Measurements from ENCODE around the gene FAF1. TPM values are rescaled to one million over a fixed set of nuclear protein-coding genes. Genes with fewer than 3 reads are reported as not detected.

The FAF1 gene
- total RNA-seq, 2 donors from 2014 or later: 25.5 to 68.6 TPM

DNA sequence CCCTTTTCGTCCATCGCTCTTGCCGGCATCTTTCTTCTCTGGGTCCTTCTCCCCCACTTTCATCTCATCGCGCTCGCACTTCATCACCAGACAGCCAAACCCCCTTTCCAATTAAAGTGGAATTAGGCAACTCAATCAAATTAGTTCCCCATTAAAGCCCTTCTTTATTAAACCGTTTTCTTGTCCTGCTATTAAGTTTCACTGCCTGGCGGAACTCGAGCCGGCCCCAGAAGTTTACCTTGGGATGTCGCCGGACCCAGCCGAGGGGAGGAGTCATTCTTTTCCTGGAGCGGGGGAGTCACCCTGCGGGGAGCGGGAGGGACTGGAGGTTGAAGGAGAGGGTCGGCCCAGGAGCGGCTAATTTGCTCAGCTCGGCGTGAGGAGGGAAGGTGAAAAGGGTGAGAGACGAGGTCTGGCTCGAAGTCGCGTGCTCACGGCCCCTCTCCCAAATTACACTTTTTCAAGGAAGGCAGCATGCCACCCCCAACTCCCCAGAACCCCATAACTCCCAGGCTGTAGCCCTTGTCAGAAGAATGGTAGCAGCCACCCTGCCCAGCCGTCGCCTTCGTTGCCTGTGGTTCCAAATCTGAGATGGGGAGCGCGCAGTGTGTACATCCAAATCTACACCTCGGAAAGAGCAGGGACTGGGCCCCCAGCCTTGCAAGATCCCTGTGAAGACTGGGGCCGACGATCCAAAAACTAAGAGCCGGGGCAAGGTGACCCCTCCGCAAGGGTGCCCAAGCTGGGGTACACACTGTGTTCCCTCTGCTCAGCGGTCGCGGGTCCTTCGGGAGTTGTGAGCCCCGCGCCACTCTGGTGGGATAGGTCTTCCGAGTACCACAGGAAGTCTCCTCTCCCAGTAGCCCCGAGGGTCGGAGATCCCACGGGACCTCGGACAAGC, 543.3 kb downstream of the FAF1 start:
- Histone ChIP-seq H3K36me3 (no peaks in the 10 kb centered on the region), H3K9me3 (peaks cover 3% of the 10 kb centered on the region), H3K27me3 (replicated peaks; ENCODE audit: insufficient read depth) (peaks cover 34% of the 10 kb centered on the region), H3K27ac (no peak overlapping the region), H3K4me3 (peak overlapping the region; percentile 30), H3K4me1 (ENCODE audit: control insufficient read depth in 1 of 2, low read depth in 2 of 2) (peaks cover 17 to 50% of the 10 kb centered on the region in 2 donors)
- TF ChIP-seq, protein P1, sequence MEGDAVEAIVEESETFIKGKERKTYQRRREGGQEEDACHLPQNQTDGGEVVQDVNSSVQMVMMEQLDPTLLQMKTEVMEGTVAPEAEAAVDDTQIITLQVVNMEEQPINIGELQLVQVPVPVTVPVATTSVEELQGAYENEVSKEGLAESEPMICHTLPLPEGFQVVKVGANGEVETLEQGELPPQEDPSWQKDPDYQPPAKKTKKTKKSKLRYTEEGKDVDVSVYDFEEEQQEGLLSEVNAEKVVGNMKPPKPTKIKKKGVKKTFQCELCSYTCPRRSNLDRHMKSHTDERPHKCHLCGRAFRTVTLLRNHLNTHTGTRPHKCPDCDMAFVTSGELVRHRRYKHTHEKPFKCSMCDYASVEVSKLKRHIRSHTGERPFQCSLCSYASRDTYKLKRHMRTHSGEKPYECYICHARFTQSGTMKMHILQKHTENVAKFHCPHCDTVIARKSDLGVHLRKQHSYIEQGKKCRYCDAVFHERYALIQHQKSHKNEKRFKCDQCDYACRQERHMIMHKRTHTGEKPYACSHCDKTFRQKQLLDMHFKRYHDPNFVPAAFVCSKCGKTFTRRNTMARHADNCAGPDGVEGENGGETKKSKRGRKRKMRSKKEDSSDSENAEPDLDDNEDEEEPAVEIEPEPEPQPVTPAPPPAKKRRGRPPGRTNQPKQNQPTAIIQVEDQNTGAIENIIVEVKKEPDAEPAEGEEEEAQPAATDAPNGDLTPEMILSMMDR (IDR thresholded peaks at IDR 0.05): no peak
- no peak for DNase-seq (ENCODE audit: low spot score)
- no peak for ATAC-seq (ENCODE audit: insufficient number of reproducible peaks, low FRiP score, low read depth)

DNA sequence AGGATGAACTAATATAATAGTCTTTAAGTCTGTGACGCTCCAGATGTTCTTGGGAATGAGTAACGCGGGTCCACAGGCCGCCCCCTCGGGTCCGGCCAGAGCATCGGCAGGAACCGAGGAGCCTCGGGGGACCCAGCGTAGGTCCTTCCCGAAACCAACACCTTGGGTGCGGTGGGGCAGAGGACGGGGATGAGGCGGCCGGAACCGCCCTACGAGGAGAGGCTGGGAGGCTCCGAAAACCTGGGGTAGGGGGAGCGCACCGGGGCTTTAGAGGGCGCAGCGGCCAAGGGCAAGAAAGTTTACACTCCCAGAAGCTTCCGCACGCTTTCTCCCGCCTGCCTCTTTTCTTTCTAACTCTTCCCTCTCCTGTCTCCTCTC, 543.9 kb downstream of the FAF1 start:
- H3K27ac ChIP-seq: no peak overlapping the region
- TF ChIP-seq, protein P1 (IDR thresholded peaks at IDR 0.05): no peak
- H3K27me3 ChIP-seq (replicated peaks; ENCODE audit: insufficient read depth): peaks cover 29% of the 10 kb centered on the region
- peak overlapping the region; percentile 30 for H3K4me3 ChIP-seq
- H3K36me3 ChIP-seq: no peaks in the 10 kb centered on the region
- peaks cover 17 to 46% of the 10 kb centered on the region in 2 donors for H3K4me1 ChIP-seq (ENCODE audit: control insufficient read depth in 1 of 2, low read depth in 2 of 2)
- peaks cover 3% of the 10 kb centered on the region for H3K9me3 ChIP-seq
- no peak for DNase-seq (ENCODE audit: low spot score)
- no peak for ATAC-seq (ENCODE audit: insufficient number of reproducible peaks, low FRiP score, low read depth)

DNA sequence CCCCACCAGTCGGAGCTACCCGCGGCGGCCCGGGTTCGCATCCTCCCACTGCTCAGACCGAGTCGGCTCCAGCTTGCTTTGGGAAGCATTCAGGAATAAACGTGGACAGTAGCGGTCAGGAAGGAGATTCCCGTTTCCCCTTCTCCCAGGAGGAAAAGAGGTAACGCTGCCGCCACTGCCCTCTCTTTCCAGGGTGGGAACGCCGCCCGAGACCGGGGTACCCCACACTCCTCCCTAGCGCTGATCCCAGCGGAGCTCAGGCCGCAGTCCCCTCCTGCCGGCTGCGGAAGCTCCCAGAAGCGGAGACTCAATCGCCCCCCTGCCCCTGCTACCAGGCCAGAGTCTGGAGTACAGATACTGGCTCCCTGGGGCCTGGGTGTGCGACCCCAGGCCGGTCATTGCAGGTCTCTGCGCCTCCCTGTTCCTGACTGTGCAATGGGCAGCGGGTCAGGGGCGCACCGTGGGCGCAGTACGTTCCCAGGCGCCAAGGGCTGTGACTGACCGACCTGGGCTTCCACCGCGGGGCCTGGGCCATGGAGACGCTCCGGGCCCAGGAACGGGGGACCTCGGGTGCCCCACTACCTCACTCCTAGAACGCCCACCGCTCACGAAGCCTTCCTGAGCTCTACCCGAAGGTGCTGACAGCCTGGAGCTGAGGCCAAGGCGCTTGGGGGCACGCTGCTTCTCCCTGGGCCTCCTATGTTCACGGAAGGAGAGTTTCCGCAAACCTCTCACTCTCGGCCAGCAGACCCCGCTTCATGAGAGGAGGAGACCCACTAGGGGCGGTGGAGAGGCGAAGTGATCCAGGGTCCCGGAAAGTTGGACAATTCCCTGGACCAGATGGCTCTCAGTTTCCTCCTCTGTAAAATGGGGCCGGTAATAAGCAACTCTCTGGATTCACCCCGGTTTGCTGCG, 544.6 kb downstream of the FAF1 start:
- ATAC-seq (ENCODE audit: insufficient number of reproducible peaks, low FRiP score, low read depth) (no peak), DNase-seq (ENCODE audit: low spot score) (no peak)
- TF ChIP-seq, protein P1 (IDR thresholded peaks at IDR 0.05): no peak
- H3K27me3 ChIP-seq (replicated peaks; ENCODE audit: insufficient read depth): peaks cover 23% of the 10 kb centered on the region
- H3K27ac ChIP-seq: no peak overlapping the region
- no peaks in the 10 kb centered on the region for H3K36me3 ChIP-seq
- no peak overlapping the region for H3K4me3 ChIP-seq
- H3K9me3 ChIP-seq: peaks cover 3% of the 10 kb centered on the region
- peaks cover 17 to 40% of the 10 kb centered on the region in 2 donors for H3K4me1 ChIP-seq (ENCODE audit: control insufficient read depth in 1 of 2, low read depth in 2 of 2)

DNA sequence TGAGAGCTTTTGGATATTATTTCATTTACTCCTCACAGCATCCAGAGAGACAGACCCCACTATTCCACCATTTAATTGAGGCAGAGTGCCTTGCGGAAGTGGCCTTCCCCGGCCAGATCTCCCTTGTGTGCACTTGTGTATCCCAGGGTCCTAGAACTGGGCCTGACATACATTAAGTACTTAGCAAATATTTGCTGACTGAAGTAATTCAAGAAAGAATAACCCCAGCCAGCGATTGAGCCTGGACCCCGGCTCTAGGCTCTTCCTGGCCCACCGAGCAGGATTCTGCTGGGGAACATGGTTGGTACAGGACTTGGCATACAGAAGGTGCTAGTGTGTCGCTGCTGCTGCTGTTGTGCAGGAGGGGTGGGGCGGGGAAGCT, 545.2 kb downstream of the FAF1 start:
- DNase-seq (ENCODE audit: low spot score): no peak
- Histone ChIP-seq H3K27me3 (replicated peaks; ENCODE audit: insufficient read depth) (peaks cover 17% of the 10 kb centered on the region), H3K36me3 (no peaks in the 10 kb centered on the region), H3K27ac (no peak overlapping the region), H3K4me1 (ENCODE audit: control insufficient read depth in 1 of 2, low read depth in 2 of 2) (peaks cover 17 to 35% of the 10 kb centered on the region in 2 donors), H3K4me3 (no peak overlapping the region), H3K9me3 (peaks cover 3% of the 10 kb centered on the region)
- TF ChIP-seq, protein P1 (IDR thresholded peaks at IDR 0.05): no peak
- no peak for ATAC-seq (ENCODE audit: insufficient number of reproducible peaks, low FRiP score, low read depth)

Measured in thoracic aorta (tissue), 2 donors.